Smooth muscle cell (in vitro differentiated cells): ENCODE data around the gene SMIM10L1. TPM values are rescaled to one million over a fixed set of nuclear protein-coding genes. Genes with fewer than 3 reads are reported as not detected.

Experiments
- DNase-seq: peaks from one replicate; lab custom pipeline; 2025; ENCODE audit not compliant: unreplicated experiment; lab: John Stamatoyannopoulos, UW
- H2AFZ ChIP-seq: fragments of 200-600 bp; sonication (generic); 2 replicates; pipeline ENCODE4 v1.6.0; 2016; ENCODE audit warnings: antibody characterized with exemption, low read depth, mild to moderate bottlenecking
- H3F3A ChIP-seq: fragments of 200-600 bp; sonication (generic); 2 replicates; pipeline ENCODE4 v1.6.0; 2017; ENCODE audit warnings: antibody characterized with exemption, low read depth
- H3K27ac ChIP-seq: fragments of 200-600 bp; sonication (generic); 2 replicates; pipeline ENCODE4 v1.5.1; 2016; ENCODE audit warnings: low read depth, mild to moderate bottlenecking
- H3K27me3 ChIP-seq: fragments of 200-600 bp; sonication (generic); 2 replicates; pipeline ENCODE4 v1.6.1; 2016; ENCODE audit warnings: low read depth, mild to moderate bottlenecking
- H3K36me3 ChIP-seq: fragments of 200-600 bp; sonication (generic); 2 replicates; pipeline ENCODE4 v1.5.1; 2016; ENCODE audit warnings: low read depth
- H3K4me1 ChIP-seq: fragments of 200-600 bp; sonication (generic); 2 replicates; pipeline ENCODE4 v1.5.1; 2016; ENCODE audit warnings: low read depth
- H3K4me2 ChIP-seq: fragments of 200-600 bp; sonication (generic); 2 replicates; pipeline ENCODE4 v1.6.0; 2016; ENCODE audit warnings: mild to moderate bottlenecking
- H3K4me3 ChIP-seq: fragments of 200-600 bp; sonication (generic); 2 replicates; pipeline ENCODE4 v1.5.1; 2016; ENCODE audit warnings: mild to moderate bottlenecking
- H3K79me2 ChIP-seq: fragments of 200-600 bp; sonication (generic); 2 replicates; pipeline ENCODE4 v1.6.0; 2016; ENCODE audit warnings: low read depth, mild to moderate bottlenecking
- H3K9ac ChIP-seq: fragments of 200-600 bp; sonication (generic); 2 replicates; pipeline ENCODE4 v1.6.0; 2016; ENCODE audit warnings: low read depth
- H3K9me3 ChIP-seq: fragments of 200-600 bp; sonication (generic); replicated peaks from 2 replicates; pipeline ENCODE4 v1.5.1; 2016; ENCODE audit warnings: low read depth
- H4K20me1 ChIP-seq: fragments of 200-600 bp; sonication (generic); 2 replicates; pipeline ENCODE4 v1.6.0; 2016; ENCODE audit warnings: low read depth
- CTCF ChIP-seq: fragments of 200-600 bp; sonication (generic); IDR thresholded peaks from 2 replicates; pipeline ENCODE4 v1.5.1; 2017; ENCODE audit warnings: borderline replicate concordance, mild to moderate bottlenecking, antibody characterized with exemption; ENCODE audit not compliant: insufficient read depth, poor library complexity, severe bottlenecking
- WGBS: methylation state at CpG from one replicate; pipeline ENCODE4 v1.1.7; 2016; ENCODE audit warnings: low lambda C conversion rate; 5-methylcytosine and 5-hydroxymethylcytosine counted together
- polyA plus RNA-seq: library from polyadenylated mRNA; unstranded; fragments of >200 nt; fragmentation: Nextera tagmentation; extraction: Ambion mirVana; gene quantifications from 2 replicates; pipeline ENCODE4 v1.2.1, GENCODE V29; 2016
- total RNA-seq: library from RNA; depleted of rRNA; stranded (reverse); fragments of >200 nt; gene quantifications from 2 replicates; pipeline ENCODE4 v1.2.3, GENCODE V29; 2014

The SMIM10L1 gene
- total and polyA plus RNA-seq, 2 experiments from 2014 or later = 9.5 to 11.1 TPM

GRCh38 chr12:11133162-11133561 is 37.8 kb upstream of the SMIM10L1 start:
- Histone ChIP-seq H4K20me1 (peaks cover 71% of the 10 kb centered on the region), H3K36me3 (no peaks in the 10 kb centered on the region), H3K4me1 (no peaks in the 10 kb centered on the region), H3K4me2 (no peak overlapping the region), H2AFZ (no peak overlapping the region), H3K79me2 (peaks cover 92% of the 10 kb centered on the region), H3F3A (no peaks in the 10 kb centered on the region), H3K27ac (no peak overlapping the region), H3K27me3 (no peaks in the 10 kb centered on the region), H3K9me3 (no peaks in the 10 kb centered on the region), H3K4me3 (no peak overlapping the region), H3K9ac (no peak overlapping the region)
- TF ChIP-seq CTCF = no peak
- 100% methylated on average over 2 of the region's 2 CpGs for WGBS
- DNase-seq = no peak

- Histone ChIP-seq H3K27me3 (no peaks in the 10 kb centered on the region), H3K27ac (no peak overlapping the region), H3K9me3 (no peaks in the 10 kb centered on the region), H2AFZ (no peak overlapping the region), H3K4me1 (no peaks in the 10 kb centered on the region), H3K4me3 (no peak overlapping the region), H3K36me3 (no peaks in the 10 kb centered on the region), H3F3A (no peaks in the 10 kb centered on the region), H3K79me2 (peaks cover 92% of the 10 kb centered on the region), H3K9ac (no peak overlapping the region), H3K4me2 (no peak overlapping the region), H4K20me1 (peaks cover 73% of the 10 kb centered on the region)
- no peak for TF ChIP-seq CTCF
- WGBS = 93% methylated on average over 2 of the region's 2 CpGs
- DNase-seq = no peak
These were observed 37.2 kb upstream of the SMIM10L1 start for GRCh38 chr12:11133816-11134215.

GRCh38 chr12:11134305-11134704 is 36.7 kb upstream of the SMIM10L1 start, which contains the start of gene TAS2R30:
Gene TAS2R30, minus strand, starts transcription at chr12:11134644. Its CDS starts 400 bp downstream, at chr12:11134244.
- Histone ChIP-seq H3K4me2 (no peak within 1 kb of the TSS), H2AFZ (no peak within 1 kb of the TSS), H3K4me3 (no peak within 1 kb of the TSS), H3K27me3 (no peaks in the 10 kb centered on the region), H4K20me1 (peaks cover 73% of the 10 kb centered on the region), H3F3A (no peaks in the 10 kb centered on the region), H3K9ac (no peak within 1 kb of the TSS), H3K27ac (no peak within 1 kb of the TSS), H3K36me3 (no peaks in the 10 kb centered on the region), H3K9me3 (no peaks in the 10 kb centered on the region), H3K79me2 (peaks cover 94% of the 10 kb centered on the region), H3K4me1 (no peaks in the 10 kb centered on the region)
- 76% methylated on average over 3 of the region's 3 CpGs for WGBS
- no peak for TF ChIP-seq CTCF
- no peak for DNase-seq

GRCh38 chr12:11136075-11136474 is 34.9 kb upstream of the SMIM10L1 start:
- Histone ChIP-seq H3K79me2 (peaks cover 93% of the 10 kb centered on the region), H2AFZ (no peak overlapping the region)
- WGBS = 79% methylated on average over 2 of the region's 2 CpGs

More at GRCh38 chr12:11136075-11136474, 34.9 kb upstream of the SMIM10L1 start:
- Histone ChIP-seq H3K4me3 (no peak overlapping the region), H3F3A (no peaks in the 10 kb centered on the region), H3K4me2 (no peak overlapping the region), H3K36me3 (no peaks in the 10 kb centered on the region), H3K27ac (no peak overlapping the region), H4K20me1 (peaks cover 63% of the 10 kb centered on the region), H3K9me3 (no peaks in the 10 kb centered on the region), H3K4me1 (no peaks in the 10 kb centered on the region), H3K9ac (no peak overlapping the region), H3K27me3 (no peaks in the 10 kb centered on the region)
- no peak for DNase-seq
- no peak for TF ChIP-seq CTCF
